Activated CD8-positive, alpha-beta memory T cell treated with anti-CD3 and anti-CD28 coated beads, Interleukin-2, amount 50 U/mL, for 24 hours (primary cell): ENCODE data around the gene WWC1.
"Not testable (repeated sequence)": the region's sequence is repeated elsewhere in the genome, so short reads cannot be mapped to it uniquely, and the experiment has no call there.

ENCODE experiments used
- DNase-seq: peaks from one replicate; pipeline ENCODE4 v3.0.0-alpha.2; 2020; ENCODE audit errors: extremely low read depth

The WWC1 gene

GRCh38 chr5:168409591-168410458, 118.4 kb downstream of the WWC1 start:
- DNase-seq, result no peak

DNA sequence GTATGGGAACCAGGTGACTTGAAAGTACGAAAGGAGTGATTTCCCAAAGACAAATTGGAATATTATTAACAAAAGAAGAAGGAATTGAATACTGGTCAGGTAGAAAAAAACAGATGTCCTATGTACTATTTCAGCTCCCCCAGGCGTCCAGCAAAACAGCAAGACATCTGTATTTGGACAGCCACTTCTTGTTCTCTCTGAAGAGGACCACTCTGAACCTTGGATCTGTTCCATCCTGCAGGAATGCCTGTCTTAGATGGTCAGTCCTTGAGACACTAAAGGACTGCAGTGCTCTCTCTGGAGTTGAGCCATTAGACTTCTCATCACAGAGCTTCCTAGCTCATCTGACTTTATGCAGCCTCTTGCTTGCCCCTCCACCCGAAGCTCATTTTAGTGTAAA, 120.4 kb downstream of the WWC1 start:
- DNase-seq, result no peak

GRCh38 chr5:168413062-168413461, 121.6 kb downstream of the WWC1 start:
- no peak for DNase-seq

GRCh38 chr5:168413596-168413995, 122.2 kb downstream of the WWC1 start:
- DNase-seq, result no peak

DNA sequence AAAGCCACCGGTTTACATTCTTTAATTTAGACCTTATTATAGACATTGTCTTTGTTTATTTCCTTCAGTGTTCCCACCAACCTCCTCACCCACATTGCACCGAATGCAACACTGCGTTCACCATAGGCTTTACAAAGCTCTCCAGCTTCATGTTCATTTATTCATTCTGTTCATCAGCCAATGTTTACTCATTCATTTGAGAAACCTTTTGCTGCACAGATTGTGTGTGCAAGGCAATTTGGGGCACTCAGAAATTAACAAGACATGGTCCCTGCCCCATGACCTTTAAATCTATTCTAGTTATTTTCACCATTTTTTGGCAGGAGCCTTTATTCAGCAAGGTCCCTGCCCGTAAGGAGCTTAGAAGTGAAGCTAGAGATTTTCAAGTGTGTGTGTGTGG, 124.0 kb downstream of the WWC1 start:
- no peak for DNase-seq

- no peak for DNase-seq
Observed at GRCh38 chr5:168415971-168416370, 124.5 kb downstream of the WWC1 start.

- DNase-seq, result no peak
Observed at GRCh38 chr5:168417731-168418429, 126.4 kb downstream of the WWC1 start.

DNA sequence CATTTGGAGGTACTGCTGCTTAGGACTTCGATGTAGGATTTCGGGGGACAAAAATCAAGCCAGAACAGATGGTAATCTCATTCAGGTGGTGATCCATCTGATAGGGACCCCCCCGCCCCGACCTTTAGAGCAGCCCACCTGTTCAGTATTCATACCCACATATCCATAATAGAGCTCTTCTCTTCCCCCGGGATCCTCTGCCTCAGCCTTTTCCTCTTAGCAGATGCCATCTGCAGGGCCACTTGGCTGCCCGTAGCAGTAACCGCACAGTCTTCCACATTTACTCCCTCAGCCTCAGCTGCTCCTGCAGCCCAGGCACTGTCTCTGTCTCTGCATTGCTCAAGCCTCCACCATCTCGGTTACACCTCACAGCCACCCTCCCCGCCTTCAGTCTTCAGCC, 129.0 kb downstream of the WWC1 start:
- DNase-seq, result no peak

- DNase-seq, result no peak
Observed at GRCh38 chr5:168422431-168422830, 131.0 kb downstream of the WWC1 start.

- no peak for DNase-seq
Observed at GRCh38 chr5:168423478-168423877, 132.0 kb downstream of the WWC1 start.

- no peak for DNase-seq
Observed at GRCh38 chr5:168423971-168424370, 132.5 kb downstream of the WWC1 start.

GRCh38 chr5:168424594-168425323, 133.3 kb downstream of the WWC1 start:
- no peak for DNase-seq

DNA sequence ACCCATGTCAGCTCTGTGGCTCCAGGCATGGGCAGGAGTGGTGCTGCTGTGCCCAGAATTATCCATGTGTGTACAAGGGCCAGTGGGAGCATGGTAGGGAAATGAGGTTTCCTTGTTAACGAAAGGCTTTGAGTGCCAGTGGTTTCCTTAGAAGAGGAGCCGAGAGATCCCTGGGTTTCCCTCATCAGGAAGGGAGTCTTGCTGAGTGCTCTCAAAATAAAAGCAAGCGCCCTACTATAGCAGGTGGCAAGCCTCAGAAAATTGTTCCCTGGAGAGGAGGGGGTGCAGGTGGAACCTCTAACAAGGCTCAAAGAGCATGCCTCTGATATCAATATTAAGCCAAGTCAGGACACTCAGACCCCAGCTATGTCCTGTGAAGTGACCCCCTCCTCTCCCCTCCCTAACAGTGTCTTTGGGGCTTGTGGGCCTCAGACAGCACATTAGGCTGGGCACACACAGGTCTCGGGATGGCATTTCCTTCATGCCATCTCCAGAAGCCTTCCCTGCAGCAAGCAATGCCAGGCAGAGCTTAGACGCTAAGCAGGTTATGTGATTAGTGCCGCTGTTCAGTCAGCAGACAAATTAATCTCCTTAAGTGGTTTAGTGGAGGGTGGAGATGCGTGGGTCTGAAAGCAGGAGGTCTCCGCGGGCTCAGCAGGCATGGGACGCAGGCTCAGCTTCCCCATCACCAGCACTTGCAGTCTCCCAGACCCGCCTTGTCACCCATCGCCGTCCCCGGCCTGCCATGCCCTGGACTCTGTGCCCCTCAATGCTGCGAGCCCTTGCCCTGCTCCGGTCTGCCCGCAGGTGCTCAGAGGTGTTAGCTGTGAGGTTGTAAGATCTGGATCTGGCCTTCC, 134.8 kb downstream of the WWC1 start:
- DNase-seq, result no peak

GRCh38 chr5:168426864-168427172, 135.4 kb downstream of the WWC1 start:
- no peak for DNase-seq

GRCh38 chr5:168427224-168427623, 135.8 kb downstream of the WWC1 start:
- DNase-seq, result no peak

DNA sequence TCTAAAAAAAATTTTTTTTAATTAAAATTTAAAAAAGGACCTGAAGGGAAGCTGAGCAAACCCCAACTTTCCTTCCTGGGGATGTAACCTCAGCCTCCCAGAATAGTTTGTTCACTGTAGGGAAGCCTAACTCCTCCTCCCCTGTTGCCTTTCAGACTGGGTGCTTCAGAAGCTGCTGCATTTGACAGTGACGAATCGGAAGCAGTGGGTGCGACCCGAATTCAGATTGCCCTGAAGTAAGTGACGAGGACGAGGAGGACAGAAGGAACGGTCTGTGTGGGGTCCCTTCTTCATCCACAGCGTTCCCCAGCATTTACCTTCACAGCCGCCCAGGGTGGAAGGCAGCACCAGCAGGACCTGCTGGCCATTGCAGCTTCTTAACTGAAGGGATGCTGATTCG, 137.1 kb downstream of the WWC1 start:
- DNase-seq, result no peak

DNA sequence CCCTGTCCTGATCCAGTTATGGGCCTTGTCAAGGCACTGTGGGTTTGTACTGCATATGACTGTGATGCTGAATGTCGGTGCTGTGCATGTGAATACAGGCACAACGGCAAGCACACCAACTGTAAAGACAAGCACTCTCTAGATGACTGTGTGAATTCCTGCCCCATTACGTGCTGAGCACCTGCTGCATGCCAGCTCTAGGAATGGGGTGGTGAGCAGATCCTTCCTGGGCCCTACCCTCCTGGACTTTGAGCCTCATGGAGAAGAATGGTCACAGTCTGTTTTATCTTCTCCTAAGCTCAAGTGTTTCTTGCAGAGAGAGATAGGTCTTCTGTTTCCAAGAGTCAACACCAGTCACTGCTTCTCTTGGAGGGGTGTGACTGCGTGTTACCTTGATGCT, 138.9 kb downstream of the WWC1 start:
- no peak for DNase-seq

- DNase-seq, result no peak
Observed at GRCh38 chr5:168432903-168433302, 141.5 kb downstream of the WWC1 start.

DNA sequence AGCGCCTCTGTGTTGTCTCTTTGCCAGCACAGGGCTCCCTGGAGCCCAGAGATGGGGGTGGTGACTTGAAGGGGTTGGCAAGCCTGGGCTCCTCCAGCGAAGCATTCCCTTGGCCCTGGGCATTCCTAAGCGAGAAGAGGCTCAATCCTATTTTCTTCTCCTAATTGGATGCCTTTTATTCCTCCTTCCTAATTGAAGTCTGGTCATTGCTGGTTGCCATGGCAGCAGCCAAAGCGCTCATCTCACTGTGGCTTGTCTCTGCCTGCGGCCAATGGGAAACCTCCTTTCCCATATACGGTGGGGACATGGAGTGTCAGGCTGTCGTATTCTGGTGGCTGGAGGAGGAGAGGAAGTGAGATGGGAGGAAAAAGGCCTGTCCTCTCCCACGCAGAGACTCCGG, 142.6 kb downstream of the WWC1 start:
- no peak for DNase-seq

DNA sequence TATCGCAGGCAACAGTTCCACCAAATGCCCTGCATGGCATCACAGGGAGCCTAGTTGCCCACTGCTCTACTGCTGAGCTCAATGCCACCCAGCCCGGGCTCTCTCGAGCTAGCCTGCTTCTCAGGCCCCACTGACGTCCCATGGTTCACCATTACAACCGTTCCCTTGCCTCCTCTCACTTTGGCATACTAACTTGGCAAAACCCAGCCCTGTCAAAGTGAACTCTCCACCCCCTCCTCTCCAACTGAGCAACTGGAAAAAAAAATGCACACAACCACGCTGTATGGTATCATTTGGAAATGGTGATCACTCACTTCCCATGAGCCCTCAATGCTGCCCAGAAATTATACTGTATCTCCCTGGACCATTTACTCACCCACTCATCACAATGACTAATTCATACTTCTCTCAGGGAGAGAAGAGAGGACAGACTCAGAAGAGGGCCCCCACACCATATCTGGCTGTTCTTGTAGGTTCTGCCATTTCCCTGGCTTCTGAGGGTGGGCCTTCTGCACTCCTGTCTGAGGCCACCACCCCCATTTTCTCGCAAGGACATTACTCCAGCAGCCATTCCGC, 143.4 kb downstream of the WWC1 start:
- DNase-seq, result no peak

DNA sequence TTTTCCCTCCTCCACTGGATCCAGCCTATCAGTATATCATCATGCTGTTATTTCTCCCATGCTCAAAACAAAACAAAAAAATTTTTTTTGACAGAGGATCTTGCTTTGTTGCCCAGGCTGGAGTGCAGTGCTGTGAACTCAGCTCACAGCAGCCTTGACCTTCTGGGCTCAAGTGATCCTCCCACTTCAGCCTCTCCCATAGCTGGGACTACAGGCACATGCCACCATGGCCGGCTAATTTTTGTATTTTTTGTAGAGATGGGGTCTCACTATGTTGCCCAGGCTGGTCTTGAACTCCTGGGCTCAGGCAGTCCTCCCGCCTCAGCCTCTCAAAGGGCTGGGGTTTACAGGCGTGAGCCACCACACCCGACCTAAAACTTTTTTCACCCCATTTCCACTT, 143.9 kb downstream of the WWC1 start:
- DNase-seq, result not testable (repeated sequence)
